Activated CD4-positive, alpha-beta T cell treated with anti-CD3 and anti-CD28 coated beads for 4 hours (primary cell): Measurements from ENCODE around the gene CDH4.

Experiments used
- DNase-seq, 2 donors: peaks; one replicate each; pipeline ENCODE4 v3.0.0-alpha.2; 2020

Gene CDH4

DNA sequence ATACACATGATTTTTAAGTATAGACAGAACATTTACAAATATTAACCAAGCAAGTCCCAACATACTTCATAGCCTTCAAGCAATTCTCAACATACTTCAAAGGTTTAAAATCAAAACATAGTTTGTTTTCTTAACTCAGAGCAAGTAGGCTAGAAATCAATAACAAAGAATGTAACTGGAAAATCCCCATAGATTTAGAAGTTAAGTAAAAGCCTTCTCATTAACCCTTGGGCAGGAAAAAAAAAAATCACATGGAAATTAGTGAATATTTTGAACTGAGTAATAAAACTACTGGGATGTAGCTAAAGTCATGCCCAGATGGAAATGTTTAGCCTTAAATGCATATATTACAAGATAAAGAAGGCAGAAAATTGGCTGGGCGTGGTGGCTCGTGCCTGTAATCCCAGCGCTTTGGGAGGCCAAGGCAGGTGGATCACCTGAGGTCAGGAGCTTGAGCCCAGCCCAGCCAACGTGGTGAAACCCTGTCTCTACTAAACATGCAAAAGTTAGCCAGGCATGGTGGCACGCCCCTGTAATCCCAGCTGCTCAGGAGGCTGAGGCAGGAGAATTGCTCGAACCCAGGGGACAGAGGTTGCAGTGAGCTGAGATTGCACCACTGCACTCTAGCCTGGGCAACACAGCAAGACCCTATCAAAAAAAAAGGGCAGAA lies 497.5 kb downstream of the CDH4 start:
- DNase-seq, result no peak

DNA sequence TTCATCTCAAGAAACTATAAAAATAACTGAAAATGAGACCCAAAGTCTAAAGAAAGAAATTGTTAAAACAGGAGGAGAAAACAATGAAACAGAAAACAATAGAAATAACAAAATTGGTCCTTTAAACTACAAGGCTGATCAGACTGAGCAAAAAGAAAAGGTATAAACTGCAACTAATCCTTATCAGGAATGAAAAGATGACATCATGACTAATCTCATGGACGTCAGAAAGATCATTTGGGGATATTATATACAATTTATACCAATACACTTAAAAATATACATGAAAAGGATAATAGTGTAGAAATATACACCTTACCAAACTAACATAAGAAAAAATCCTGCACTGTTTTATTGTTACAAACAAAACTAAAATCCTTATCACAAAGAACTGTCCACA lies 498.0 kb downstream of the CDH4 start:
- DNase-seq, result no peak

DNA sequence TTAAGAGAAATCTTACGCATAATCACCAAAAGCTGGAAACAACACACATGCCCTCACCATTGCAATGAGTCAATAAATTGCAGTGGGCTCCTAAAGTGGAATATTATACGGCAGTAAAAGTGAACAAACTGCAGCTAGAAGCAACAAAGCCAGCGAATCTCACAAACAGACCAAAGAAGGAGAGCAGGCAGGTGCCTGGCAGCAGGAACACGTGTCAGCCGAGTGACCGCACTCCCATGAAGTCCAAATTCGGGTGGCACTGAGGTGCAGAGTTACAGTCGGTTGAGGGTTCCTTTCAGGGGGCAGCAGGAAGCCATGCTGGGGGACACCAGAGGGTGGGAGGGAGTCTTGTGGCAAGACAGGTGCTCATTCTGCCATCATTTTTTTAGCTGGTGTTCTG lies 500.5 kb downstream of the CDH4 start:
- no peak for DNase-seq

- no peak for DNase-seq
Observed at GRCh38 chr20:61753316-61753942, 501.4 kb downstream of the CDH4 start.

DNA sequence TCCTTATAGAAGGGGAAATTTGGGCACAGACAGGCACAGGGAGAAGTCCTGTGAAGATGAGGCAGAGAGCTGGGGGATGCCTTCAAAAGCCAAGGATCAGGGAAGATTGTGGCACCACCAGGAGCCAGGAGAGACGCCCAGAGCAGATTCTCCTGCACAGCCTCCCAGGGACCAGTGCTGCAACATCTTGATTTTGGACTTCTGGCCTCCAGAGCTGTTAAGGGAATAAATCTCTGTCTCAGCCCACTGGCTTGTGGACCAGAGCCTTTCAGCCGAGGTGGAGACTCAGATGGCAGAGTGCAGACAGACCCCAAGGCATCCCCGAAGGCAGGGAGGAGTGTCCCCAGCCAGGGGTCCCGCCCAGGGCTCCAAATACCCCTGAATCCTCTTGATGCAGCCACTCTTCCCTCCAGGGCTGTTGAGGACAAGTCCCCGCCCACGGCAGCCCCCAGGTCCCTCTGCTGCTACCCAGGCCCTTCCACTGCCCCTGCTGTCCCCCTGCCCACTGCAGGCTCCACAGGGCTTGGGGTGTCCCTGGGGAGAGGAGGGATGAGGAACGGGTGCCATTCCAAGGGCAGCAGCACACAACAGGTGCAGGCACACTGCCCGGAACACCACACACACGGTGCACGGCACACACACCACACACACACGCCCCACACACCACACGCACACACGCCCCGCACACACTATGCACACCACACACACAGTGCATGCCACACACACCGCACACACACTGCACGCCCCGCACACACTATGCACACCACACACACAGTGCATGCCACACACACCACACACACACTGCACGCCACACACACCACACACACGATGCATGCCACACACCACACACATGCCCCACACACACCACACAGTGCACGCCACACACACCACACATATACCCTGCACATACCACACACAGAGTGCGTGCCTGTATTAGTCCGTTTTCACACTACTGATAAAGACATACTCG lies 502.2 kb downstream of the CDH4 start:
- DNase-seq, result no peak

GRCh38 chr20:61754976-61755778 lies 503.1 kb downstream of the CDH4 start:
- DNase-seq, result no peak

GRCh38 chr20:61755971-61756845 lies 504.1 kb downstream of the CDH4 start:
- no peak for DNase-seq

GRCh38 chr20:61756966-61757677 lies 505.1 kb downstream of the CDH4 start:
- no peak for DNase-seq

DNA sequence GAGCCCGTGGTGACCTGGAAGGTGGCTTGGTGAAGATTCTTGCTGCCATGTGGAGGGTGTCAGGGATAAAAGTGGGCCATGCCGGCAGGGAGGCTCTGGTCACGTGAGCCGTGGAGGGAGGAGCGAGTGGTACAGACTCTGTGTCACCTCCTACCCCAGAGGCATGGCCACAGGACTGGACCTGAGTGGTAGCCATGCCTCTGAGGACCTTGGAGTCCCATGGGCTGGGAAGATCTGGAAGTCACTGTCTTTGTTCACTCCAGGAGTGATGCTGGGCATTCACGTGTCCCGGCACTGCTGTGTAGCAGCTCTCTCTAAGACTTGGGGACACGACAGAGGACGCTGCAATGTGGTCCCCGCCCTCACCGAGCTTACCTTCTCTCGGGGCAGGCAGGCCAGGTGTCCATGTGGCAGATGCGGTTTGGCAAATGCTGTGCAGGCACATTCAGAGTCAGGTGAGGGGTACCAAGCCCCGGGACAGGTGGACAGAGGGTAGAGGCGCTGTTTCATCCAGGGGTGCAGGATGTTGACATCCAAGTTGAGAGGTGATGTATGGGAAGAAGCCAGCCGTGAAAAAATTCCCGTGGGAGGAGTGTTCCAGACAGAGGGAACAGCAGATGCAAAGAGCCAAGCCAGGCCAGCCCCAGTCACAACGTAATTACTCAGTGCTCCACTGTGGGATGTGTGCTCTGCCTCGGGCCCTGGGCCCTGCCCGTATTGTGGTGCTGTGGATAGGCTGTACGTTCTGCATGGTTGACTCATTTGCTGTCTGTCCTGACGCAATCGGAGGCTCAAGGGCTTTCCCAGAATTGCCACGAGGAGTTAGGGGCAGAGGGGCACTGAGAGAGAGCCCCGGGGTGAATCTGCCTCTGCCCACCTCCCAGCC lies 505.9 kb downstream of the CDH4 start:
- no peak for DNase-seq

DNA sequence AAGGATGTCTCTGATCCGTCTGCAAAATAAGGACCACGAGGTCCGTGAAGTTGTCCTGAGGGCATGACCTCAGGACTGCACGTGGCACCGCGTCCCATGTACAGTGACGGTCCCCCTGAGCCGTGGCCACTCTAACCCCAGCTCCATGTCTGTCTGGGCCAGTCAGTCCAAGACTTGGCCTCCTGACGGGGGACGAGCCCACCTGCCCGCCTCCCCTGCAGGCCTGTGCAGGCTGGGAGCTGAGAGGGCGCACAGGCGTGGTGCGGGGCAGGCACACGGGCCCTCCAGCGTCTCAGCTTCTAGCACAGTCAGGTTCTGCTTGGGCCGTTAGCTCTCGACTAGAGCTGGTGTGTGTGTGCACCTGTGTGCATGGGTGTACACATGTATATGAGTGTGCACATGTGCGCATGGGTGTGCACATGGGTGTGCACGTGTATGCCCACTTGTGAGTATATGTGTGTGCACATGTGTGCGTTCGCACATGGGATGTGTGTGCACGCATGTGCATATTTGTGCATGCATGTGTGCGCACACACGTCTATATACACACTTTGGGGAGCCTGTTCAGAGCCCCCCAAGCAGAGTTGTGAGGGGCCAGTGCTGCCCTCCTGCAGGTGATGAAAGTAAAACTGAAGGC lies 506.6 kb downstream of the CDH4 start:
- no peak for DNase-seq

DNA sequence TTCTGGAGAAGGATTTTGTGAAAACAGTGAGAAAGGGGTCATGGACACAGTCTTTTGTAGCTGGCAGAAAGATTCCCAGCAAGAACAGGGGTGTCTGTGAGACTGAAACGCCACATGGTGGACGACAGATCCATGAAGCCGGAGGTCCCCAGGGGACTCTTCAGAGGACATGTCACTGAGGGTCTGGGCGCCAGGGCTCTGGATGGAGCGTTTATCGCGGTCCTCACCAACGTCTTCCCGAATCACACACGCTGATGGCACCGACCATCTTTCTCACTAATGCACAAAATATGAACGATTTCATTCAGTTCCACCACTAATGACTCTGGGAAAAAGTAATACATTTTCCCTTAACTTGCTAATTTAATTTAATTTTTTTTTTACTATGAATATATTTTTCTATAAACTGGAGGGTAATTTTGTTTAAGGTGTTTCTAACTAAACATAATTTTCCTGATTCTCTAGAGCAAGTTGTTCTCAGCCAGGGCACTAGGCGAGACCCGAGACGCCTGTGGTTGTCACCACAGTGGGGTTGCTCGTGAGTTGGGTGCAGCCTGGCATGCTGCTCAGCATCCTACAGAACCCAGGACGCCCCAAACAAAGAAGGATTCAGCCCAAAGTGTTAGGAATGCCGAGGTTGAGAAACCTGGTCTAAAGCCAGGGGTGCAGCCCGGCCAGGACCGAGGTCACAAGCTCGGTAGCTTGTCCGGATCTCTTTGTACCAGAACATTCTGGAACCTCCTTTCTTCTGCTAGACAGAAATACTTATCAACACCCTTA lies 507.4 kb downstream of the CDH4 start:
- DNase-seq, result no peak

GRCh38 chr20:61760321-61760720 lies 508.3 kb downstream of the CDH4 start:
- DNase-seq, result no peak

DNA sequence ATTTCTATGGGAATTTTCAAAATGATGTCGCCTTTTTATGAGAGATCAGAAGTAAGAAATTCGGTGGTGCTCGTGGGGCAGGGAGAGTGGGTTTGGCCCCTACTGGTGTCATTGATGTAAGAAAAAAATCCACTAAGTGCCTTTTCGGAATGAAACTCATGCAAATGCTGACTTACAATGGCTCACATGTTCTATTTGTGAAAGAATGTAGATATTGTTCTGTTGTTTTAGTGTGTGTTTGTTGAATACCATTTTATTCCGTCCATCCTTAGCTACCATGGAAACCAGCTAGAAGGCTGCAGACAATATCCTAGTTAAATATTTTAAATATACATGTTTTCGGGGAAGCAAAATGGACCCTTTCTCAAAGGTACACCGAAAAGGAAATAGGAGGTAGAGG lies 508.7 kb downstream of the CDH4 start:
- no peak for DNase-seq

- no peak for DNase-seq
Observed at GRCh38 chr20:61761453-61762166, 509.5 kb downstream of the CDH4 start.

GRCh38 chr20:61762167-61762710 lies 510.2 kb downstream of the CDH4 start:
- no peak for DNase-seq

DNA sequence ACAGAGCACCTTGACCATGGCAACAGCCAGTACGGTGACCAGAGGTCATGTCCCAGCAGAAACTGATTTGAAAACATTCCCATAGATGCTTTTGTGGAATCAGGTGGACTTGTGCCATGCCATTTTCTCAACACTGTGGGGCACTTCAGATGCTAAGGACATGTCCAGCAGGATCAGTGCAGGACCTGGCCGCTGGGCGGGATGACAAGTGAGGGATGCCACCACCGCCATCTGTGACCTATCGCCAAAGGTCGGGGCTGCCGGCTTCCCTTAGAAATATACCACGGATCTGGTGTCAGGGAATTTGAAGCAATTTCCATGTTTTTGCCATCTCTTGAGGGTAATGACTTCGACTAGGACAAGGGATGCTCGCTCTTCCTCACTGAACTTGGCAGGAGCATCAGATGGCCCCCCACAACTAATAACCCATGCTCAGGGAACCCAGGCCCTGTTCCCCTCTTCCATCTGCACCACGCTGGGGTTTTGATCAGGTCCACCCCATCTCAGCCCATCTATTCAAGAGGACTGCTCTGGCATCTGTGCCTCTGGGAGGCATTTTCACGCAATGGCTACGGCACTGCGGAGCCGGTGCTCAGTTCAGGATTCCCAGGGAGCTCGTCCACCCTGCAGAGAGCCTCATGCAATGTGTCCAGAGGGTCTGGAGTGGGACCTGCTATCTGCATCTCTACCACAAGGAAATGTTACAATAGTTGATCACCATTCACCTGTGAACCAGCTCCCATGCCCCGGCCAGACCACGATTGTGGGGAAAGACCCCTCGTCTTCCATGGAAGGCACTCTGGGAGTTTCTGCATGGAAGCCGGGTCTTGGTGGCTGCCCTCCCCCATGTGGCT lies 511.1 kb downstream of the CDH4 start:
- DNase-seq, result no peak
